IPS-15b (cell line): ENCODE data around the gene PRAC1.

Experiments
- H3K27me3 ChIP-seq: one replicate; pipeline ENCODE4 v1.6.1; 2013; ENCODE audit warnings: low read length; ENCODE audit not compliant: control insufficient read depth, insufficient read depth
- H3K36me3 ChIP-seq: one replicate; pipeline ENCODE4 v1.6.1; 2013; ENCODE audit warnings: low read length; ENCODE audit not compliant: control insufficient read depth, insufficient read depth
- H3K4me1 ChIP-seq: one replicate; pipeline ENCODE4 v1.6.1; 2013; ENCODE audit warnings: mild to moderate bottlenecking, low read length; ENCODE audit not compliant: control insufficient read depth, insufficient read depth
- H3K4me3 ChIP-seq: one replicate; pipeline ENCODE4 v1.5.1; 2013; ENCODE audit warnings: low read depth, low read length
- H3K9ac ChIP-seq: one replicate; pipeline ENCODE4 v1.6.1; 2013; ENCODE audit warnings: low read depth, mild to moderate bottlenecking, low read length
- H3K9me3 ChIP-seq: one replicate; pipeline ENCODE4 v1.6.1; 2013; ENCODE audit warnings: mild to moderate bottlenecking, low read length; ENCODE audit not compliant: control insufficient read depth, insufficient read depth

Gene PRAC1

GRCh38 chr17:48729335-48730239 is 7.3 kb upstream of the PRAC1 start:
- Histone ChIP-seq H3K27me3 (peaks cover 100% of the 10 kb centered on the region), H3K9me3 (no peaks in the 10 kb centered on the region), H3K4me3 (peak overlapping the region; percentile 37), H3K9ac (no peak overlapping the region), H3K36me3 (no peaks in the 10 kb centered on the region), H3K4me1 (no peaks in the 10 kb centered on the region)

DNA sequence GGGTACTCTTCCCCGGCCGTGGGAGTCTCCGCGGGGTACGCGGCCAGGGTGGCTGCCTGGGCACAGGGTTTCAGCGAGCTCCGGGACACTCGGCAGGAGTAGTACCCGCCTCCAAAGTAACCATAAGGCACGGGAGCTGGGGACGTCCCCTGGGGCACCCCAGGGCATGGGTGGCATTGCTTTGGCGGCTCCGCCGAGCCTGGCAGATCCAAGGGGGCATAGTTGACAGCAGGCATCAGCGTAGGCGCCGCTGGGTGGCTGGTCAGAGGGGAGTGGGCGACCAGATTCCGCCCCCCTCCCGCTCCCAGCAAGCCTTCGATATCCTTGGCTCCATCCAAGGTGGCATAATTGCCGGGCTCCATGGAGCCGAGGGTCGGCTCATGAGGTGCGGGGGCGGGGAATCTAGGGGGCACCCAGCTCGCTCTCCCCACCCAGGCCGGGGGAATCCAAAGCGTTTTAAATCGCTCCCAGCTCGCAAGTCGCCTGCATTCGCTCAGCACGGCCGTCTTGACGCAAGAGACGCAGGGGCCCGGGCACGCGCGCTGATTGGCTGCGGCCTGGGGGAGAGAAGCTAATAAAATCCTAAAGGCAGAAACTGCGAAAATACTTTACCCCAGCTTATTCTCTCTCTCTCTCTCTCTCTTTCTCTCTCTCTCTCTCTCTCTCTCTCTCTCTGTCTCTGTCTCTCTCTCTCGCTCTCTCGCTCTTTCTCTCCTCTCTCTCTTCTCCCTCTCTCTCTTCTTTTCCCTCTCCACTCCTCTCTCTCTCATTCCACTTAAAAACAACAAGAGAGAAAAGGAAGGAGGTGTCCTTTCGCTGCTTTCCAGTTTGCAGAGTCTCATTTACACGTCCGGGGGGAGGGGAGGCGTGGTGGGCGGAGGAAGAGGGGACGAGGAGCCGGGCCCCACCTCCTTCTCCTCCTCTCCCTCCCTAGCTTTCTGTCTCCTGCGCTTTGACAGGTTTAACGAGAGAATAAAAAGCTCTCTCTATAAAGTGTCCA is 6.2 kb upstream of the PRAC1 start, which contains the start of gene HOXB13:
HOXB13 (minus strand) TSS at position 519 of the 1,000 bp plus-strand sequence; CDS start at position 362, 157 bp downstream.
- peaks cover 100% of the 10 kb centered on the region for H3K27me3 ChIP-seq

DNA sequence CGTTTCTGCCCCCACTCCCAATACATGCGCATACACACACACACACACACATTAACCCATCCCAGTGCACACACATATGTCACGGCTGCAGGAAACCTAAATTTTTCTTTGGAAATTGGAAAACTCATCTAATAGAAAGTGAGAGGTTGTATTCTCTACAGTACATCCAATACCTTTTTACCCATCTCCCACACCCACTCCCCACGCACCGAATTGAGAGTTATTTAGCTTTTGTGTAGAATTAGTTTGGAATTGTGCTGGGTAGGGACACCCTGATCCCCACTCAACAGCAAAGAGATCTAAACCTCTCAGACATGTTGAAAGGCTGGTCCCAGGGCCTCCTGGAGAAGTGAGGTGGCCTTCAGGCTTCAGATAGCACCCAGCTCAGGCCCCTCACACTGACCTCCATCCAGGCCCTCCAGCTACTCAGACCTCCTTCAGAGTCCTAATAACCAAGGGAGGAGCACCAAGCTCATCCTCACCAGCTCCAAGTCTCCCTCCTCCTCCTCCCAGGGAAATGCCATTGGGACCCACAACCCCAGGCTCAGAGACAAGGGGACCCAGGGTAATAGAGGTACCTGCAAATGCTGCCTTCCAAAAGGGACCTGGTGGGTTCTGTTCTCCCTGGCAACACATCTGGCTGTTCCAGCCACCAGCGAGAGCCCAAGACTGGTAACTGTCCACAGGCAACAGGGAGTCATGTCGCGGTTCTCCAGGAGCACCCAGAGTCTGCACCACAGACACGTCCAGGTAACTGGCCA is 5.3 kb upstream of the PRAC1 start:
- H3K27me3 ChIP-seq = peaks cover 100% of the 10 kb centered on the region
- H3K9me3 ChIP-seq = no peaks in the 10 kb centered on the region
- H3K4me3 ChIP-seq = peak overlapping the region; percentile 28
- H3K9ac ChIP-seq = no peak overlapping the region
- no peaks in the 10 kb centered on the region for H3K4me1 ChIP-seq
- no peaks in the 10 kb centered on the region for H3K36me3 ChIP-seq

More for the DNA sequence above, 6.2 kb upstream of the PRAC1 start, which contains the start of gene HOXB13:
- H3K36me3 ChIP-seq = no peaks in the 10 kb centered on the region
- H3K4me1 ChIP-seq = no peaks in the 10 kb centered on the region
- peak within 1 kb of the TSS; percentile 37 for H3K4me3 ChIP-seq
- no peak within 1 kb of the TSS for H3K9ac ChIP-seq
- H3K9me3 ChIP-seq = no peaks in the 10 kb centered on the region

DNA sequence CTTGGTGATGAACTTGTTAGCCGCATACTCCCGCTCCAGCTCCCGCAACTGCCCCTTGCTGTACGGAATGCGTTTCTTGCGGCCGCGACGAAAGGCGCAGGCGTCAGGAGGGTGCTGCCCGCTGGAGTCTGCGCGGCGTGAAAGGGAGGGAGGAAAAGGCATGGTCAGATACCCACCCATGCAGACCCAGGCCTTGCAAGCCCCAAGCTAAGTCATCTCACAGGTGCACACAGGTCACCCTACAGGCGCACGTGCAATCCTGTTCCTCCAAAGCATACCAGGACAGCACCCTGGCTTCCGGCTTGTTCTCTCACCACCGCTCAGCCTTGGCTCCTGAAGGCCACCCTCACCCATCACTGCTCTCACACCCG is 4.6 kb upstream of the PRAC1 start:
- Histone ChIP-seq H3K4me3 (peak overlapping the region; percentile 28), H3K4me1 (peaks cover 3% of the 10 kb centered on the region), H3K9me3 (no peaks in the 10 kb centered on the region), H3K36me3 (no peaks in the 10 kb centered on the region), H3K9ac (no peak overlapping the region), H3K27me3 (peaks cover 100% of the 10 kb centered on the region)

GRCh38 chr17:48726114-48726915 is 4.0 kb upstream of the PRAC1 start:
- peaks cover 100% of the 10 kb centered on the region for H3K27me3 ChIP-seq
- peak overlapping the region; percentile 28 for H3K4me3 ChIP-seq
- no peaks in the 10 kb centered on the region for H3K9me3 ChIP-seq
- H3K4me1 ChIP-seq = peaks cover 3% of the 10 kb centered on the region
- H3K36me3 ChIP-seq = no peaks in the 10 kb centered on the region
- H3K9ac ChIP-seq = no peak overlapping the region

DNA sequence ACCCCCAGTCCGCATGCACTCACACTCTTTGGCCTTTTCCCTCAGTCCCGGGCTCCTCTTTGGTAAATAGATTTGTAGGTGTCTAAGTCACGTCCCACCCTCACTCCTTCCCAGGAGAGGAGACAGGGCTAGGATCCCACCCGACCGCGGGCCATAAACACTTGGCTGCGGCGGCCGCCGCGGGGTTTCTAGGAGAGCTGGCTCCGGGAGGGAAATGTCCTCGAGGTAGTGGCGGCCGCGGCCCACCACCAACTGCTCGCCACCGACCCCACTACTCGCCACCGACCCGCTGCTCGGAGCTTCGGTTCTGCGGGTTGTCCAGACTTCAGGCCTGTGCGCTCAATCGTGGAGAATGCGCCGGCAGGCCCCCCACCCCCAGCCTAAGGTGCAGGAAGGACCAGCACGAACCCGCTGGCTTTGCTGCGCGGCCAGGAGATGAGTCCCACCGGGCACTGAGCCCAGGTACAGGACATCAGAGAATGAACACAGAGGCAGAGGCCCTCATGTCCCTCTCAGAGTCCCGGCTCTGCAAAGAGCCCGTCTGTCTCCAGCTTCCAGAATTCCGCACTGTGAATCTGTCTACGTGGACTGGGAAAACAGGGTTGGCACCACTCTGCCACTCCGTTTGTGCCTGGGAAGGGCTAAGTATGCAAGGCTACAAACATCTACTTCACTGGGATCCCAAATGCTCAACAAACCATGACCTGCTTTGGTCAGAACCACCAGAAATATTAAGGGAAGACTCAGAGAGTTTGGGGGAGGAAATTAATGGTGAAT is 3.2 kb upstream of the PRAC1 start:
- Histone ChIP-seq H3K4me1 (peaks cover 3% of the 10 kb centered on the region), H3K27me3 (peaks cover 100% of the 10 kb centered on the region), H3K9ac (no peak overlapping the region), H3K4me3 (peak overlapping the region; percentile 28), H3K36me3 (no peaks in the 10 kb centered on the region), H3K9me3 (no peaks in the 10 kb centered on the region)

GRCh38 chr17:48725004-48725287 is 2.6 kb upstream of the PRAC1 start:
- H3K36me3 ChIP-seq = no peaks in the 10 kb centered on the region
- H3K4me3 ChIP-seq = peak overlapping the region; percentile 28
- H3K9me3 ChIP-seq = no peaks in the 10 kb centered on the region
- H3K4me1 ChIP-seq = peaks cover 6% of the 10 kb centered on the region
- H3K9ac ChIP-seq = no peak overlapping the region
- H3K27me3 ChIP-seq = peaks cover 100% of the 10 kb centered on the region

- H3K4me3 ChIP-seq = peak overlapping the region; percentile 28
- peaks cover 100% of the 10 kb centered on the region for H3K27me3 ChIP-seq
- H3K9me3 ChIP-seq = no peaks in the 10 kb centered on the region
- H3K4me1 ChIP-seq = peaks cover 7% of the 10 kb centered on the region
- H3K36me3 ChIP-seq = no peaks in the 10 kb centered on the region
- no peak overlapping the region for H3K9ac ChIP-seq
Observed at GRCh38 chr17:48724251-48725003, 2.1 kb upstream of the PRAC1 start.

- Histone ChIP-seq H3K9me3 (no peaks in the 10 kb centered on the region), H3K36me3 (no peaks in the 10 kb centered on the region), H3K9ac (no peak overlapping the region), H3K27me3 (peaks cover 100% of the 10 kb centered on the region), H3K4me1 (peaks cover 7% of the 10 kb centered on the region), H3K4me3 (peak overlapping the region; percentile 12)
Observed at GRCh38 chr17:48723423-48724250, 1.3 kb upstream of the PRAC1 start.
